ENCODE data around the gene TLE1. TPM values are rescaled to one million over a fixed set of nuclear protein-coding genes. Genes with fewer than 3 reads are reported as not detected.
A peak's percentile ranks its signal among the peaks of the same experiment; 100 is the strongest.

The TLE1 gene
- total RNA-seq, 1 donor from 2014 or later = 65.2 TPM

GRCh38 chr9:81605170-81605670 is 84.1 kb downstream of the TLE1 start:
- no peak overlapping the region for H3K27ac ChIP-seq (ENCODE audit: low read depth, low read length)
- no peak overlapping the region for H3K9ac ChIP-seq (ENCODE audit: low read depth in 1 of 3, low read length in 3 of 3)
- peaks cover 15 to 27% (median 15%) of the 10 kb centered on the region in 3 donors for H3K36me3 ChIP-seq (ENCODE audit: control insufficient read depth in 3 of 3, insufficient read depth in 3 of 3, low read length in 3 of 3)
- no peak overlapping the region for H3K4me3 ChIP-seq (ENCODE audit: low read length in 3 of 3)
- H3K4me1 ChIP-seq (ENCODE audit: control insufficient read depth in 3 of 3, insufficient read depth in 3 of 3, low read length in 3 of 3) = peaks cover 10 to 23% (median 12%) of the 10 kb centered on the region in 3 donors
- H3K9me3 ChIP-seq (ENCODE audit: control insufficient read depth in 3 of 3, low read length in 3 of 3) = no peaks in the 10 kb centered on the region
- no peaks in the 10 kb centered on the region for H3K27me3 ChIP-seq (ENCODE audit: control insufficient read depth in 3 of 3, insufficient read depth in 3 of 3, low read length in 3 of 3)

GRCh38 chr9:81604306-81605169 is 84.8 kb downstream of the TLE1 start:
- H3K27me3 ChIP-seq (ENCODE audit: control insufficient read depth in 3 of 3, insufficient read depth in 3 of 3, low read length in 3 of 3) = no peaks in the 10 kb centered on the region
- H3K9ac ChIP-seq (ENCODE audit: low read depth in 1 of 3, low read length in 3 of 3) = no peak overlapping the region
- H3K36me3 ChIP-seq (ENCODE audit: control insufficient read depth in 3 of 3, insufficient read depth in 3 of 3, low read length in 3 of 3) = peaks cover 15 to 27% (median 15%) of the 10 kb centered on the region in 3 donors
- H3K4me3 ChIP-seq (ENCODE audit: low read length in 3 of 3) = no peak overlapping the region
- H3K27ac ChIP-seq (ENCODE audit: low read depth, low read length) = no peak overlapping the region
- H3K4me1 ChIP-seq (ENCODE audit: control insufficient read depth in 3 of 3, insufficient read depth in 3 of 3, low read length in 3 of 3) = peaks cover 3 to 16% (median 9%) of the 10 kb centered on the region in 3 donors
- H3K9me3 ChIP-seq (ENCODE audit: control insufficient read depth in 3 of 3, low read length in 3 of 3) = no peaks in the 10 kb centered on the region

GRCh38 chr9:81602887-81603680 is 86.3 kb downstream of the TLE1 start:
- H3K4me3 ChIP-seq (ENCODE audit: low read length in 3 of 3) = no peak overlapping the region
- no peaks in the 10 kb centered on the region for H3K9me3 ChIP-seq (ENCODE audit: control insufficient read depth in 3 of 3, low read length in 3 of 3)
- no peaks in the 10 kb centered on the region for H3K27me3 ChIP-seq (ENCODE audit: control insufficient read depth in 3 of 3, insufficient read depth in 3 of 3, low read length in 3 of 3)
- peaks cover 11 to 26% (median 21%) of the 10 kb centered on the region in 3 donors for H3K4me1 ChIP-seq (ENCODE audit: control insufficient read depth in 3 of 3, insufficient read depth in 3 of 3, low read length in 3 of 3)
- H3K9ac ChIP-seq (ENCODE audit: low read depth in 1 of 3, low read length in 3 of 3) = no peak overlapping the region
- H3K27ac ChIP-seq (ENCODE audit: low read depth, low read length) = no peak overlapping the region
- H3K36me3 ChIP-seq (ENCODE audit: control insufficient read depth in 3 of 3, insufficient read depth in 3 of 3, low read length in 3 of 3) = peaks cover 10 to 22% (median 15%) of the 10 kb centered on the region in 3 donors

GRCh38 chr9:81601639-81602623 is 87.4 kb downstream of the TLE1 start:
- Histone ChIP-seq H3K27ac (ENCODE audit: low read depth, low read length) (peak overlapping the region; percentile 37), H3K36me3 (ENCODE audit: control insufficient read depth in 3 of 3, insufficient read depth in 3 of 3, low read length in 3 of 3) (peaks cover 1 to 16% (median 11%) of the 10 kb centered on the region in 3 donors), H3K27me3 (ENCODE audit: control insufficient read depth in 3 of 3, insufficient read depth in 3 of 3, low read length in 3 of 3) (no peaks in the 10 kb centered on the region), H3K4me3 (ENCODE audit: low read length in 3 of 3) (no peak overlapping the region), H3K9me3 (ENCODE audit: control insufficient read depth in 3 of 3, low read length in 3 of 3) (no peaks in the 10 kb centered on the region), H3K4me1 (ENCODE audit: control insufficient read depth in 3 of 3, insufficient read depth in 3 of 3, low read length in 3 of 3) (peaks cover 21 to 35% (median 33%) of the 10 kb centered on the region in 3 donors), H3K9ac (ENCODE audit: low read depth in 1 of 3, low read length in 3 of 3) (peak overlapping the region in 1 of 3 donors; percentile 20)

- Histone ChIP-seq H3K36me3 (ENCODE audit: control insufficient read depth in 3 of 3, insufficient read depth in 3 of 3, low read length in 3 of 3) (peaks cover 0 to 16% (median 11%) of the 10 kb centered on the region in 3 donors), H3K27ac (ENCODE audit: low read depth, low read length) (no peak overlapping the region), H3K4me3 (ENCODE audit: low read length in 3 of 3) (no peak overlapping the region), H3K27me3 (ENCODE audit: control insufficient read depth in 3 of 3, insufficient read depth in 3 of 3, low read length in 3 of 3) (no peaks in the 10 kb centered on the region), H3K4me1 (ENCODE audit: control insufficient read depth in 3 of 3, insufficient read depth in 3 of 3, low read length in 3 of 3) (peaks cover 21 to 44% (median 36%) of the 10 kb centered on the region in 3 donors), H3K9me3 (ENCODE audit: control insufficient read depth in 3 of 3, low read length in 3 of 3) (no peaks in the 10 kb centered on the region), H3K9ac (ENCODE audit: low read depth in 1 of 3, low read length in 3 of 3) (no peak overlapping the region)
Observed at GRCh38 chr9:81600631-81601030, 88.7 kb downstream of the TLE1 start.

- Histone ChIP-seq H3K27me3 (ENCODE audit: control insufficient read depth in 3 of 3, insufficient read depth in 3 of 3, low read length in 3 of 3) (no peaks in the 10 kb centered on the region), H3K4me1 (ENCODE audit: control insufficient read depth in 3 of 3, insufficient read depth in 3 of 3, low read length in 3 of 3) (peaks cover 21 to 44% (median 36%) of the 10 kb centered on the region in 3 donors), H3K9me3 (ENCODE audit: control insufficient read depth in 3 of 3, low read length in 3 of 3) (no peaks in the 10 kb centered on the region), H3K4me3 (ENCODE audit: low read length in 3 of 3) (no peak overlapping the region), H3K36me3 (ENCODE audit: control insufficient read depth in 3 of 3, insufficient read depth in 3 of 3, low read length in 3 of 3) (peaks cover 0 to 12% (median 8%) of the 10 kb centered on the region in 3 donors), H3K9ac (ENCODE audit: low read depth in 1 of 3, low read length in 3 of 3) (no peak overlapping the region), H3K27ac (ENCODE audit: low read depth, low read length) (no peak overlapping the region)
Observed at GRCh38 chr9:81599837-81600236, 89.5 kb downstream of the TLE1 start.

GRCh38 chr9:81598811-81599210 is 90.5 kb downstream of the TLE1 start:
- Histone ChIP-seq H3K9ac (ENCODE audit: low read depth in 1 of 3, low read length in 3 of 3) (peak overlapping the region in 1 of 3 donors; percentile 55), H3K36me3 (ENCODE audit: control insufficient read depth in 3 of 3, insufficient read depth in 3 of 3, low read length in 3 of 3) (peaks cover 0 to 9% (median 2%) of the 10 kb centered on the region in 3 donors), H3K27ac (ENCODE audit: low read depth, low read length) (peak overlapping the region; percentile 89), H3K4me3 (ENCODE audit: low read length in 3 of 3) (no peak overlapping the region), H3K27me3 (ENCODE audit: control insufficient read depth in 3 of 3, insufficient read depth in 3 of 3, low read length in 3 of 3) (no peaks in the 10 kb centered on the region), H3K9me3 (ENCODE audit: control insufficient read depth in 3 of 3, low read length in 3 of 3) (no peaks in the 10 kb centered on the region), H3K4me1 (ENCODE audit: control insufficient read depth in 3 of 3, insufficient read depth in 3 of 3, low read length in 3 of 3) (peaks cover 21 to 44% (median 36%) of the 10 kb centered on the region in 3 donors)

- peaks cover 21 to 44% (median 36%) of the 10 kb centered on the region in 3 donors for H3K4me1 ChIP-seq (ENCODE audit: control insufficient read depth in 3 of 3, insufficient read depth in 3 of 3, low read length in 3 of 3)
- no peaks in the 10 kb centered on the region for H3K27me3 ChIP-seq (ENCODE audit: control insufficient read depth in 3 of 3, insufficient read depth in 3 of 3, low read length in 3 of 3)
- H3K9me3 ChIP-seq (ENCODE audit: control insufficient read depth in 3 of 3, low read length in 3 of 3) = no peaks in the 10 kb centered on the region
- peaks cover 0 to 5% (median 2%) of the 10 kb centered on the region in 3 donors for H3K36me3 ChIP-seq (ENCODE audit: control insufficient read depth in 3 of 3, insufficient read depth in 3 of 3, low read length in 3 of 3)
- H3K4me3 ChIP-seq (ENCODE audit: low read length in 3 of 3) = peak overlapping the region in 1 of 3 donors; percentile 10
- H3K9ac ChIP-seq (ENCODE audit: low read depth in 1 of 3, low read length in 3 of 3) = peak overlapping the region; percentile 27 to 66 (median 55)
- H3K27ac ChIP-seq (ENCODE audit: low read depth, low read length) = peak overlapping the region; percentile 89
Observed at GRCh38 chr9:81598123-81598497, 91.2 kb downstream of the TLE1 start.

Measured in skeletal muscle tissue (tissue), 4 donors.